ACHN (cell line): ENCODE measurements around the gene C1QC.

Source experiments
- DNase-seq: peaks from one replicate; pipeline ENCODE4 v3.0.0-alpha.2; 2015
- in situ Hi-C: cut with HindIII; loops from 2 replicates; pipeline ENCODE4 v1.10.0; 2017; ENCODE audit warnings: low sequenced_read_pairs, low pct_ligation_motif_present, low pct_unique_long_range_greater_than_20kb

C1QC gene

GRCh38 chr1:22643381-22643780 is at the start of gene C1QC:
TSS of gene C1QC (plus strand) at chr1:22643633. CDS start at chr1:22644024, 391 bp downstream.
- no peak for DNase-seq
- in situ Hi-C loops: no loop called here

- DNase-seq: no peak
- in situ Hi-C loops: no loop called here
Observed at GRCh38 chr1:22594396-22594795, 49.0 kb upstream of the C1QC start.

GRCh38 chr1:22595108-22595507 is 48.3 kb upstream of the C1QC start:
- DNase-seq: no peak
- in situ Hi-C loops: no loop called here

- in situ Hi-C loops: no loop called here
- DNase-seq: no peak
Observed at GRCh38 chr1:22597301-22597965, 46.0 kb upstream of the C1QC start.

GRCh38 chr1:22597996-22598395 is 45.4 kb upstream of the C1QC start:
- DNase-seq: no peak
- in situ Hi-C loops: no loop called here

GRCh38 chr1:22598736-22599135 is 44.7 kb upstream of the C1QC start:
- in situ Hi-C loops: no loop called here
- DNase-seq: no peak

- in situ Hi-C loops: no loop called here
- no peak for DNase-seq
Observed at GRCh38 chr1:22600071-22600816, 43.2 kb upstream of the C1QC start.

GRCh38 chr1:22600817-22601605 is 42.4 kb upstream of the C1QC start:
- in situ Hi-C loops: no loop called here
- DNase-seq: no peak

- no peak for DNase-seq
- in situ Hi-C loops: no loop called here
Observed at GRCh38 chr1:22601610-22602009, 41.8 kb upstream of the C1QC start.

GRCh38 chr1:22602060-22602740 is 41.2 kb upstream of the C1QC start:
- in situ Hi-C loops: no loop called here
- no peak for DNase-seq

- in situ Hi-C loops: no loop called here
- DNase-seq: no peak
Observed at GRCh38 chr1:22606161-22606560, 37.3 kb upstream of the C1QC start.

- DNase-seq: no peak
- in situ Hi-C loops: no loop called here
Observed at GRCh38 chr1:22607154-22607553, 36.3 kb upstream of the C1QC start.

GRCh38 chr1:22608361-22608760 is 35.1 kb upstream of the C1QC start:
- in situ Hi-C loops: no loop called here
- no peak for DNase-seq

- in situ Hi-C loops: no loop called here
- DNase-seq: no peak
Observed at GRCh38 chr1:22609291-22609690, 34.1 kb upstream of the C1QC start.

- DNase-seq: peak; percentile 54
- in situ Hi-C loops: no loop called here
Observed at GRCh38 chr1:22611530-22611947, 31.9 kb upstream of the C1QC start.

- in situ Hi-C loops: no loop called here
- DNase-seq: no peak
Observed at GRCh38 chr1:22612671-22613571, 30.5 kb upstream of the C1QC start.

GRCh38 chr1:22613572-22613918 is 29.9 kb upstream of the C1QC start:
- in situ Hi-C loops: no loop called here
- no peak for DNase-seq

- in situ Hi-C loops: no loop called here
- no peak for DNase-seq
Observed at GRCh38 chr1:22613951-22614350, 29.5 kb upstream of the C1QC start.
